ENCODE results near the gene VPS35L. TPM values are rescaled to one million over a fixed set of nuclear protein-coding genes. Genes with fewer than 3 reads are reported as not detected.

Gene VPS35L
- total and polyA plus RNA-seq, 2 of the 13 experiments (the other 11 are each of a cell fraction or from before 2014, with no cell fraction given), result 1.4 to 1.6 TPM

DNA sequence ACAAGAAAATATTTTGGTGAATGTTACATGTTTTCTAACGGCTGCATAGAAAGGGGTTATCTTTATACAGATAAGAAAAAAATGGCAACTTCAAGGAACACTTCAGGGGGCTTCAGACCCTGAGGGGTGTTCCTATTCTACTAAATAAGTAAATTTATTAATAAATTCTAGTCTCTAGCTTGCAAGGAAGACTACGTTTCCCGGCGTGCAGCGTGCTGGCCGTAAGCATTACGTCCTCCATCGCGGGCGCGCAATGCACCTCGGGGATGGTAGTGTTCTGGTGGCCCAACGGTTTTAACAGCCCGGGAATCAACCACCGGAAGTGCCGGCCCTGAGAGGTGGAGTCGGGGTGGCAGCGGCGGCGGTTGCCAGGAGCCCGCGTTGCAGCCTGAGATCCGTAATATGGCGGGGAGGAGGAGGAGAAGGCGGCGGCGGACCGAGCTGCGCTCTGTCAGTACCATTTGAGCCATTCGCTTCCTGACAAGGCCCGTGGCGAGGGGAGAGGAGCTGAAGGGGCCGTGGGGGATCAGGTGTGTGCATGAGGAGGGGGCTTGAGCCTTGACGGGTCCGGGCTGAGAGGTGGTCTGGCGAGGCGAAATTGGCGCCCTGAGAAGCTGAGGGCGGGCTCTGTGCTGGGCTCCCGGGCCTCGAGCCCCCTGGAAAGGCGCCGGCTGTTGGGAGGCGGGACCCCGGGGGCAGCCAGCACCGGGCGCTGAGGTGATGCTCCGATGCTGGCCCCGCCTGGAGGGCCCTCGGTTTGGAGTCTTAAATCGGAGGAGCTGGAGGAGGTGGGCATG is 31.7 kb upstream of the VPS35L start, which contains the start of gene CCP110 (continued):
- TF ChIP-seq RBM39 (IDR thresholded peaks at IDR 0.05; ENCODE audit: low read depth, low read length, poor library complexity, severe bottlenecking) (peak; percentile 32), PHF21A (CRISPR knock-in tag; IDR thresholded peaks at IDR 0.05) (no peak), SIX1 (CRISPR knock-in tag; IDR thresholded peaks at IDR 0.05; ENCODE audit: borderline replicate concordance) (no peak), YEATS4 (CRISPR knock-in tag; IDR thresholded peaks at IDR 0.05; ENCODE audit: borderline replicate concordance) (no peak; the same call in 1 of the 2 replicates), RFX5 (IDR thresholded peaks at IDR 0.05; ENCODE audit: low read depth, low read length) (peak; percentile 73), KMT2A (CRISPR knock-in tag; IDR thresholded peaks at IDR 0.05) (peak; percentile 91), ZNF598 (CRISPR knock-in tag; IDR thresholded peaks at IDR 0.05; ENCODE audit: borderline replicate concordance) (no peak; the same call in 1 of the 2 replicates), CC2D1A (CRISPR knock-in tag; IDR thresholded peaks at IDR 0.05) (peak; percentile 57; the same call in 1 of the 2 replicates), SMAD3 (CRISPR knock-in tag; IDR thresholded peaks at IDR 0.05) (peak; percentile 63; the same call in 1 of the 2 replicates), JUND (CRISPR knock-in tag; IDR thresholded peaks at IDR 0.05) (no peak), ATRX (CRISPR knock-in tag; IDR thresholded peaks at IDR 0.05; ENCODE audit: borderline replicate concordance) (no peak), ZSCAN31 (CRISPR knock-in tag; IDR thresholded peaks at IDR 0.05; ENCODE audit: low read depth) (0 out of 2 replicates have a peak, but pooled peaks have one; percentile 31), MYC (CRISPR knock-in tag; IDR thresholded peaks at IDR 0.05; ENCODE audit: borderline replicate concordance) (peak; percentile 66; the same call in 1 of the 2 replicates)
- TF ChIP-seq, protein P1, sequence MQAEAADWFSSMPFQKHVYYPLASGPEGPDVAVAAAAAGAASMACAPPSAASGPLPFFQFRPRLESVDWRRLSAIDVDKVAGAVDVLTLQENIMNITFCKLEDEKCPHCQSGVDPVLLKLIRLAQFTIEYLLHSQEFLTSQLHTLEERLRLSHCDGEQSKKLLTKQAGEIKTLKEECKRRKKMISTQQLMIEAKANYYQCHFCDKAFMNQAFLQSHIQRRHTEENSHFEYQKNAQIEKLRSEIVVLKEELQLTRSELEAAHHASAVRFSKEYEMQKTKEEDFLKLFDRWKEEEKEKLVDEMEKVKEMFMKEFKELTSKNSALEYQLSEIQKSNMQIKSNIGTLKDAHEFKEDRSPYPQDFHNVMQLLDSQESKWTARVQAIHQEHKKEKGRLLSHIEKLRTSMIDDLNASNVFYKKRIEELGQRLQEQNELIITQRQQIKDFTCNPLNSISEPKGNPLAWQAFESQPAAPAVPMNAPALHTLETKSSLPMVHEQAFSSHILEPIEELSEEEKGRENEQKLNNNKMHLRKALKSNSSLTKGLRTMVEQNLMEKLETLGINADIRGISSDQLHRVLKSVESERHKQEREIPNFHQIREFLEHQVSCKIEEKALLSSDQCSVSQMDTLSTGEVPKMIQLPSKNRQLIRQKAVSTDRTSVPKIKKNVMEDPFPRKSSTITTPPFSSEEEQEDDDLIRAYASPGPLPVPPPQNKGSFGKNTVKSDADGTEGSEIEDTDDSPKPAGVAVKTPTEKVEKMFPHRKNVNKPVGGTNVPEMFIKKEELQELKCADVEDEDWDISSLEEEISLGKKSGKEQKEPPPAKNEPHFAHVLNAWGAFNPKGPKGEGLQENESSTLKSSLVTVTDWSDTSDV (CRISPR knock-in tag; IDR thresholded peaks at IDR 0.05), result no peak
- TF ChIP-seq, protein P2, sequence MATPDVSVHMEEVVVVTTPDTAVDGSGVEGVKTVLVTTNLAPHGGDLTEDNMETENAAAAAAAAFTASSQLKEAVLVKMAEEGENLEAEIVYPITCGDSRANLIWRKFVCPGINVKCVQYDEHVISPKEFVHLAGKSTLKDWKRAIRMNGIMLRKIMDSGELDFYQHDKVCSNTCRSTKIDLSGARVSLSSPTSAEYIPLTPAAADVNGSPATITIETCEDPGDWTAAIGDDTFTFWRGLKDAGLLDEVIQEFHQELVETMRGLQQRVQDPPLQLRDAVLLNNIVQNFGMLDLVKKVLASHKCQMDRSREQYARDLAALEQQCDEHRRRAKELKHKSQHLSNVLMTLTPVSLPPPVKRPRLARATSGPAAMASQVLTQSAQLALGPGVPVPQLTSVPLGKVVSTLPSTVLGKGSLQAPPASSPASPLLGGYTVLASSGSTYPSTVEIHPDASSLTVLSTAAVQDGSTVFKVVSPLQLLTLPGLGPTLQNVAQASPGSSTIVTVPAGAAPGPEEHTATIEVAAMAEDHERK (CRISPR knock-in tag; IDR thresholded peaks at IDR 0.05; ENCODE audit: low read depth), result peak; percentile 97
- TF ChIP-seq, protein P3, sequence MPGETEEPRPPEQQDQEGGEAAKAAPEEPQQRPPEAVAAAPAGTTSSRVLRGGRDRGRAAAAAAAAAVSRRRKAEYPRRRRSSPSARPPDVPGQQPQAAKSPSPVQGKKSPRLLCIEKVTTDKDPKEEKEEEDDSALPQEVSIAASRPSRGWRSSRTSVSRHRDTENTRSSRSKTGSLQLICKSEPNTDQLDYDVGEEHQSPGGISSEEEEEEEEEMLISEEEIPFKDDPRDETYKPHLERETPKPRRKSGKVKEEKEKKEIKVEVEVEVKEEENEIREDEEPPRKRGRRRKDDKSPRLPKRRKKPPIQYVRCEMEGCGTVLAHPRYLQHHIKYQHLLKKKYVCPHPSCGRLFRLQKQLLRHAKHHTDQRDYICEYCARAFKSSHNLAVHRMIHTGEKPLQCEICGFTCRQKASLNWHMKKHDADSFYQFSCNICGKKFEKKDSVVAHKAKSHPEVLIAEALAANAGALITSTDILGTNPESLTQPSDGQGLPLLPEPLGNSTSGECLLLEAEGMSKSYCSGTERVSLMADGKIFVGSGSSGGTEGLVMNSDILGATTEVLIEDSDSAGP (CRISPR knock-in tag; IDR thresholded peaks at IDR 0.05; ENCODE audit: borderline replicate concordance), result peak; percentile 86
- TF ChIP-seq, protein P4, sequence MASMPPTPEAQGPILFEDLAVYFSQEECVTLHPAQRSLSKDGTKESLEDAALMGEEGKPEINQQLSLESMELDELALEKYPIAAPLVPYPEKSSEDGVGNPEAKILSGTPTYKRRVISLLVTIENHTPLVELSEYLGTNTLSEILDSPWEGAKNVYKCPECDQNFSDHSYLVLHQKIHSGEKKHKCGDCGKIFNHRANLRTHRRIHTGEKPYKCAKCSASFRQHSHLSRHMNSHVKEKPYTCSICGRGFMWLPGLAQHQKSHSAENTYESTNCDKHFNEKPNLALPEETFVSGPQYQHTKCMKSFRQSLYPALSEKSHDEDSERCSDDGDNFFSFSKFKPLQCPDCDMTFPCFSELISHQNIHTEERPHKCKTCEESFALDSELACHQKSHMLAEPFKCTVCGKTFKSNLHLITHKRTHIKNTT (CRISPR knock-in tag; IDR thresholded peaks at IDR 0.05), result no peak

All from HepG2 (cell line).